GM12878 (cell line): ENCODE data around the gene COL19A1. TPM values are rescaled to one million over a fixed set of nuclear protein-coding genes. Genes with fewer than 3 reads are reported as not detected.

Experiments used
- ATAC-seq: fragments of 200-7000 bp; cut with Tn5 transposase; 3 replicates; pipeline ENCODE4 v1.9.1; 2020; ENCODE audit warnings: mild to moderate bottlenecking, moderate library complexity
- BruUV-seq: library from RNA; stranded (reverse); fragments of 400-500 nt; replicated peaks from 2 replicates; lab custom pipeline; 2021; lab: Mats Ljungman, UMichigan
- CTCF ChIA-PET: fragments of 300-600 bp; sonication (Branson Sonifier 250); formaldehyde crosslinking; extraction: SDS; loops from one replicate; lab custom pipeline; 2021; ENCODE audit warnings: inconsistent platforms; lab: Yijun Ruan, JAX
- POLR2A ChIA-PET: fragments of 350-600 bp; formaldehyde crosslinking; extraction: SDS; loops from one replicate; lab custom pipeline; 2021; ENCODE audit warnings: inconsistent platforms; lab: Charles Lee
- RAD21 ChIA-PET: fragments of 300-600 bp; sonication (Branson Sonifier 250); formaldehyde crosslinking; loops from one replicate; lab custom pipeline; 2023; ENCODE audit warnings: antibody characterized with exemption; ENCODE audit not compliant: unreplicated experiment; lab: Charles Lee
- SMC1A ChIA-PET: fragments of 300-600 bp; sonication (Branson Sonifier 250); formaldehyde crosslinking; loops from one replicate; lab custom pipeline; 2023; ENCODE audit not compliant: unreplicated experiment, uncharacterized antibody; lab: Charles Lee
- DNase-seq: peaks from one replicate; pipeline ENCODE4 v3.0.0-alpha.2; 2011; ENCODE audit warnings: low read depth, low spot score
- FAIRE-seq: peaks from 3 replicates; lab custom pipeline; 2011; peaks lifted over from hg19 to GRCh38; lab: Jason Lieb, UNC
- H2AFZ ChIP-seq: 2 replicates; pipeline ENCODE4 v1.6.0; 2011; ENCODE audit warnings: low read depth, low read length, control low read depth; ENCODE audit not compliant: control insufficient read depth
- H3K27ac ChIP-seq: 2 replicates; pipeline ENCODE4 v1.5.1; 2011; ENCODE audit warnings: control low read depth; ENCODE audit not compliant: control insufficient read depth, insufficient read depth
- H3K27me3 ChIP-seq, 2 experiments: replicated peaks in 1 of 2; 2 replicates each; pipeline versions ENCODE4 v1.6.0 to v1.6.1; 2011; ENCODE audit warnings: low read length in 1 of 2; ENCODE audit not compliant: control insufficient read depth in 2 of 2, insufficient read depth in 2 of 2
- H3K36me3 ChIP-seq, 2 experiments: 2 replicates each; pipeline ENCODE4 v1.5.1; 2011; ENCODE audit warnings: low read length in 1 of 2; ENCODE audit not compliant: control insufficient read depth in 2 of 2, insufficient read depth in 2 of 2
- H3K4me1 ChIP-seq: 2 replicates; pipeline ENCODE4 v1.6.1; 2011; ENCODE audit warnings: mild to moderate bottlenecking, low read length, moderate library complexity, mixed read lengths; ENCODE audit not compliant: control insufficient read depth, insufficient read depth
- H3K4me2 ChIP-seq: 2 replicates; pipeline ENCODE4 v1.6.0; 2011; ENCODE audit warnings: control low read depth; ENCODE audit not compliant: control insufficient read depth, insufficient read depth
- H3K4me3 ChIP-seq: fragments of 200-600 bp; sonication (generic); 2 replicates; pipeline ENCODE4 v1.5.1; 2016
- H3K79me2 ChIP-seq: 2 replicates; pipeline ENCODE4 v1.6.0; 2011; ENCODE audit warnings: low read length; ENCODE audit not compliant: control insufficient read depth, insufficient read depth
- H3K9ac ChIP-seq: 2 replicates; pipeline ENCODE4 v1.8.0; 2011; ENCODE audit warnings: low read length, control low read depth, mixed read lengths; ENCODE audit not compliant: control insufficient read depth, insufficient read depth
- H3K9me3 ChIP-seq: replicated peaks from 3 replicates; pipeline ENCODE4 v1.5.1; 2011; ENCODE audit warnings: mild to moderate bottlenecking, low read length; ENCODE audit not compliant: control insufficient read depth, insufficient read depth
- H4K20me1 ChIP-seq: 2 replicates; pipeline ENCODE4 v1.6.0; 2011; ENCODE audit not compliant: control insufficient read depth, insufficient read depth
- CHD4 ChIP-seq: fragments of 200-600 bp; sonication (generic); IDR thresholded peaks from 2 replicates; pipeline ENCODE4 v1.6.1; 2016; ENCODE audit warnings: mild to moderate bottlenecking
- CREM ChIP-seq: IDR thresholded peaks from 2 replicates; pipeline ENCODE4 v1.6.1; 2014; ENCODE audit warnings: antibody characterized with exemption, low read depth
- EZH2 ChIP-seq: IDR thresholded peaks from 2 replicates; pipeline ENCODE4 v1.6.1; 2012; ENCODE audit warnings: low read depth, mild to moderate bottlenecking, control low read depth, inconsistent platforms, low read length, borderline replicate concordance; ENCODE audit not compliant: control insufficient read depth
- JUND ChIP-seq: IDR thresholded peaks from 2 replicates; pipeline ENCODE4 v1.6.1; 2012; ENCODE audit warnings: low read depth, mild to moderate bottlenecking, low read length, improper control_type of control experiment, moderate library complexity
- MTA2 ChIP-seq: fragments of 450-650 bp; IDR thresholded peaks from 2 replicates; pipeline ENCODE4 v1.6.1; 2016; ENCODE audit warnings: low read depth, mild to moderate bottlenecking, moderate library complexity
- MYC ChIP-seq: IDR thresholded peaks from 2 replicates; pipeline ENCODE4 v1.6.1; 2011; ENCODE audit warnings: mild to moderate bottlenecking, low read length, moderate library complexity, inconsistent platforms; ENCODE audit not compliant: insufficient read depth, insufficient replicate concordance, insufficient read length, severe bottlenecking
- NFYA ChIP-seq: IDR thresholded peaks from 2 replicates; pipeline ENCODE4 v1.6.1; 2011; ENCODE audit warnings: low read depth, mild to moderate bottlenecking, low read length, improper control_type of control experiment, borderline replicate concordance
- NR2C2 ChIP-seq: IDR thresholded peaks from 2 replicates; pipeline ENCODE4 v1.6.1; 2011; ENCODE audit warnings: borderline replicate concordance, low read depth; ENCODE audit not compliant: control insufficient read depth, insufficient read length
- PBX3 ChIP-seq: IDR thresholded peaks from 2 replicates; pipeline ENCODE4 v1.6.1; 2011; ENCODE audit warnings: mild to moderate bottlenecking, low read depth, low read length, moderate library complexity; ENCODE audit not compliant: insufficient replicate concordance
- POLR2A ChIP-seq: IDR thresholded peaks from 2 replicates; pipeline ENCODE4 v1.6.1; 2011; ENCODE audit warnings: low read depth, mild to moderate bottlenecking, low read length
- RBBP5 ChIP-seq: fragments of 200-600 bp; sonication (generic); conservative IDR thresholded peaks from 2 replicates; pipeline ENCODE4 v1.6.1; 2016
- RFX5 ChIP-seq: IDR thresholded peaks from 2 replicates; pipeline ENCODE4 v1.6.1; 2011; ENCODE audit warnings: low read depth, low read length, improper control_type of control experiment
- SUZ12 ChIP-seq: fragments of 200-600 bp; sonication (generic); IDR thresholded peaks from one replicate; pipeline ENCODE4 v1.6.1; 2018; ENCODE audit warnings: antibody characterized with exemption, mild to moderate bottlenecking; ENCODE audit not compliant: unreplicated experiment
- YBX1 ChIP-seq: fragments of 450-650 bp; IDR thresholded peaks from 2 replicates; pipeline ENCODE4 v1.6.1; 2016; ENCODE audit warnings: antibody characterized with exemption
- WGBS: methylation state at CpG from one replicate; pipeline ENCODE4 v1.1.6; 2016; ENCODE audit warnings: low lambda C conversion rate; ENCODE audit not compliant: insufficient replicate concordance, insufficient coverage; ENCODE audit errors: missing lambda C conversion rate; 5-methylcytosine and 5-hydroxymethylcytosine counted together
- in situ Hi-C: fragments of 300-500 bp; cut with MboI; formaldehyde crosslinking; loops from 9 replicates; pipeline ENCODE4 v1.14.3; 2018; ENCODE audit warnings: mixed read lengths
- intact Hi-C: fragments of 100-400 bp; cut with micrococcal nuclease; formaldehyde crosslinking; loops from one replicate; pipeline ENCODE4 v1.14.2; 2022; ENCODE audit not compliant: unreplicated experiment
- polyA plus RNA-seq, 11 experiments: library from polyadenylated mRNA; depleted of rRNA in 4 of 11; unstranded in 6 of 11; stranded (reverse) in 5 of 11; fragments of >200 nt; fragmentation: Nextera tagmentation in 4 of 11; fragmentation: Illumina TruSeq in 1 of 11; extraction: Ambion mirVana in 4 of 11; extraction: Trizol in 1 of 11; gene quantifications; 1 replicate in 1 of 11; 2 replicates in 10 of 11; pipeline versions ENCODE4 v1.2.1 to v1.2.3, GENCODE V29; 2011 to 2016; ENCODE audit warnings: inconsistent platforms in 2 of 11, missing spikeins in 2 of 11, low read depth in 1 of 11
- total RNA-seq, 4 experiments: library from RNA; depleted of rRNA in 3 of 4; stranded (reverse); fragments of >200 nt in 3 of 4; fragmentation: Illumina TruSeq in 1 of 4; extraction: Trizol in 1 of 4; gene quantifications; 2 replicates each; pipeline versions ENCODE4 v1.2.1 to v1.2.3, GENCODE V29; 2013 to 2021
- TF ChIP-seq, protein P1 (sequence below): fragments of 450-650 bp; IDR thresholded peaks from 2 replicates; pipeline ENCODE4 v1.6.1; 2017; ENCODE audit warnings: antibody characterized with exemption, mild to moderate bottlenecking, moderate library complexity
- TF ChIP-seq, protein P2 (sequence below): fragments of 450-650 bp; IDR thresholded peaks from 2 replicates; pipeline ENCODE4 v1.6.1; 2017; ENCODE audit warnings: low read depth, mild to moderate bottlenecking, moderate library complexity
- TF ChIP-seq, protein P3 (sequence below), 3 experiments: IDR thresholded peaks in 2 of 3; conservative IDR thresholded peaks in 1 of 3; 2 replicates each; pipeline ENCODE4 v1.5.1; 2011; ENCODE audit warnings: low read depth in 3 of 3, low read length in 3 of 3, mild to moderate bottlenecking in 3 of 3, control low read depth in 2 of 3, moderate library complexity in 2 of 3, inconsistent platforms in 1 of 3, mixed read lengths in 1 of 3; ENCODE audit not compliant: control insufficient read depth in 2 of 3, insufficient read depth in 1 of 3; ENCODE audit errors: extremely low read depth in 1 of 3

The COL19A1 gene
- total and polyA plus RNA-seq, 10 of the 15 experiments (the other 5 are each of a cell fraction or from before 2014, with no cell fraction given) = 1.1 to 13.5 (median 4.1) TPM

DNA sequence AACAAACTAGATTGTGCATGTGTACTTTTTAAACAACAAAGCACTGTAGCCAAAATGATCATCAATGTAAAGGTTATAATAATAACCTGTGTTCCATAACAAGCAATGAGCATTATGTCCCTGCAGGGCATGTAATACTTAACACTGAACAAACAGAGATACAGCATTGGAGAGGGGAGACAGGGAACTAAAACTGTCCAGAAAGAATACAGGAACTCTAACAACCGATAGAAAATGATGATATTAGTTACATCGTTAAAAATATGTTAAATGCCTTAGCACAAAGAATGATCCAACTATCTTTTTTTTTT, 356.0 kb downstream of the COL19A1 start:
- no TSS peak for BruUV-seq
- intact Hi-C loops = loop anchor here (5.0 kb wide), 3 partner anchors 70 to 665 kb away; no protein-coding TSS in a partner anchor
- in situ Hi-C loops = loop anchor here (5.0 kb wide), 1 partner anchor 145 kb away; no protein-coding TSS in a partner anchor

More for the DNA sequence above, 356.0 kb downstream of the COL19A1 start:
- POLR2A ChIA-PET = no interaction called here
- TF ChIP-seq MYC = no peak
- no peak for TF ChIP-seq PBX3
- no peak for TF ChIP-seq NFYA
- TF ChIP-seq MTA2 = no peak
- no peak for TF ChIP-seq YBX1
- TF ChIP-seq, protein P1, sequence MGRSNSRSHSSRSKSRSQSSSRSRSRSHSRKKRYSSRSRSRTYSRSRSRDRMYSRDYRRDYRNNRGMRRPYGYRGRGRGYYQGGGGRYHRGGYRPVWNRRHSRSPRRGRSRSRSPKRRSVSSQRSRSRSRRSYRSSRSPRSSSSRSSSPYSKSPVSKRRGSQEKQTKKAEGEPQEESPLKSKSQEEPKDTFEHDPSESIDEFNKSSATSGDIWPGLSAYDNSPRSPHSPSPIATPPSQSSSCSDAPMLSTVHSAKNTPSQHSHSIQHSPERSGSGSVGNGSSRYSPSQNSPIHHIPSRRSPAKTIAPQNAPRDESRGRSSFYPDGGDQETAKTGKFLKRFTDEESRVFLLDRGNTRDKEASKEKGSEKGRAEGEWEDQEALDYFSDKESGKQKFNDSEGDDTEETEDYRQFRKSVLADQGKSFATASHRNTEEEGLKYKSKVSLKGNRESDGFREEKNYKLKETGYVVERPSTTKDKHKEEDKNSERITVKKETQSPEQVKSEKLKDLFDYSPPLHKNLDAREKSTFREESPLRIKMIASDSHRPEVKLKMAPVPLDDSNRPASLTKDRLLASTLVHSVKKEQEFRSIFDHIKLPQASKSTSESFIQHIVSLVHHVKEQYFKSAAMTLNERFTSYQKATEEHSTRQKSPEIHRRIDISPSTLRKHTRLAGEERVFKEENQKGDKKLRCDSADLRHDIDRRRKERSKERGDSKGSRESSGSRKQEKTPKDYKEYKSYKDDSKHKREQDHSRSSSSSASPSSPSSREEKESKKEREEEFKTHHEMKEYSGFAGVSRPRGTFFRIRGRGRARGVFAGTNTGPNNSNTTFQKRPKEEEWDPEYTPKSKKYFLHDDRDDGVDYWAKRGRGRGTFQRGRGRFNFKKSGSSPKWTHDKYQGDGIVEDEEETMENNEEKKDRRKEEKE = no peak
- no peak for TF ChIP-seq NR2C2
- no peak for TF ChIP-seq SUZ12
- no peak for TF ChIP-seq POLR2A
- TF ChIP-seq EZH2 = no peak
- TF ChIP-seq CHD4 = no peak
- TF ChIP-seq, protein P2, sequence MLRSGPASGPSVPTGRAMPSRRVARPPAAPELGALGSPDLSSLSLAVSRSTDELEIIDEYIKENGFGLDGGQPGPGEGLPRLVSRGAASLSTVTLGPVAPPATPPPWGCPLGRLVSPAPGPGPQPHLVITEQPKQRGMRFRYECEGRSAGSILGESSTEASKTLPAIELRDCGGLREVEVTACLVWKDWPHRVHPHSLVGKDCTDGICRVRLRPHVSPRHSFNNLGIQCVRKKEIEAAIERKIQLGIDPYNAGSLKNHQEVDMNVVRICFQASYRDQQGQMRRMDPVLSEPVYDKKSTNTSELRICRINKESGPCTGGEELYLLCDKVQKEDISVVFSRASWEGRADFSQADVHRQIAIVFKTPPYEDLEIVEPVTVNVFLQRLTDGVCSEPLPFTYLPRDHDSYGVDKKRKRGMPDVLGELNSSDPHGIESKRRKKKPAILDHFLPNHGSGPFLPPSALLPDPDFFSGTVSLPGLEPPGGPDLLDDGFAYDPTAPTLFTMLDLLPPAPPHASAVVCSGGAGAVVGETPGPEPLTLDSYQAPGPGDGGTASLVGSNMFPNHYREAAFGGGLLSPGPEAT = no peak
- TF ChIP-seq JUND = no peak
- TF ChIP-seq RFX5 = no peak
- TF ChIP-seq, protein P3, sequence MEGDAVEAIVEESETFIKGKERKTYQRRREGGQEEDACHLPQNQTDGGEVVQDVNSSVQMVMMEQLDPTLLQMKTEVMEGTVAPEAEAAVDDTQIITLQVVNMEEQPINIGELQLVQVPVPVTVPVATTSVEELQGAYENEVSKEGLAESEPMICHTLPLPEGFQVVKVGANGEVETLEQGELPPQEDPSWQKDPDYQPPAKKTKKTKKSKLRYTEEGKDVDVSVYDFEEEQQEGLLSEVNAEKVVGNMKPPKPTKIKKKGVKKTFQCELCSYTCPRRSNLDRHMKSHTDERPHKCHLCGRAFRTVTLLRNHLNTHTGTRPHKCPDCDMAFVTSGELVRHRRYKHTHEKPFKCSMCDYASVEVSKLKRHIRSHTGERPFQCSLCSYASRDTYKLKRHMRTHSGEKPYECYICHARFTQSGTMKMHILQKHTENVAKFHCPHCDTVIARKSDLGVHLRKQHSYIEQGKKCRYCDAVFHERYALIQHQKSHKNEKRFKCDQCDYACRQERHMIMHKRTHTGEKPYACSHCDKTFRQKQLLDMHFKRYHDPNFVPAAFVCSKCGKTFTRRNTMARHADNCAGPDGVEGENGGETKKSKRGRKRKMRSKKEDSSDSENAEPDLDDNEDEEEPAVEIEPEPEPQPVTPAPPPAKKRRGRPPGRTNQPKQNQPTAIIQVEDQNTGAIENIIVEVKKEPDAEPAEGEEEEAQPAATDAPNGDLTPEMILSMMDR (IDR thresholded peaks at IDR 0.05 in 2 of 3, conservative IDR thresholded peaks at IDR 0.05 in 1 of 3; ENCODE audit: control insufficient read depth in 2 of 3, extremely low read depth in 1 of 3, insufficient read depth in 1 of 3, low read depth in 3 of 3, low read length in 3 of 3) = no peak
- no peak for TF ChIP-seq CREM
- TF ChIP-seq RBBP5 = no peak
- Histone ChIP-seq H2AFZ (no peak overlapping the region), H3K9ac (no peak overlapping the region), H3K4me3 (no peak overlapping the region), H3K36me3 (no peaks in the 10 kb centered on the region), H3K79me2 (no peaks in the 10 kb centered on the region), H3K4me1 (no peaks in the 10 kb centered on the region), H4K20me1 (no peaks in the 10 kb centered on the region), H3K27ac (no peak overlapping the region), H3K9me3 (no peaks in the 10 kb centered on the region), H3K27me3 (no peaks in the 10 kb centered on the region; a peak in 1 of 4 replicates), H3K4me2 (no peak overlapping the region)
- 63% methylated on average over 2 of the region's 2 CpGs for WGBS
- FAIRE-seq = no peak
- CTCF ChIA-PET = interaction anchor here (0.5 to 3.6 kb wide), 10 partner anchors 10 to 792 kb away, joined by 3 to 115 read pairs (median 11); no protein-coding TSS in a partner anchor
- no peak for DNase-seq
- no peak for ATAC-seq
- SMC1A ChIA-PET = interaction anchor here (1.8 to 2.0 kb wide), 2 partner anchors 88 to 144 kb away, joined by 11 to 12 read pairs; no protein-coding TSS in a partner anchor
- RAD21 ChIA-PET = no interaction called here
